NCI-H2081 (cell line): ENCODE data around the gene KLRF1.

Experiments used
- DNase-seq, 2 experiments: peaks; one replicate each; lab custom pipeline; 2025; lab: John Stamatoyannopoulos, UW

KLRF1 gene

GRCh38 chr12:9827209-9827888 lies at the start of gene KLRF1:
TSS of gene KLRF1 (plus strand) at chr12:9827481. CDS start at chr12:9827545, 64 bp downstream.
- DNase-seq, result no peak

GRCh38 chr12:9779209-9779608 lies 48.1 kb upstream of the KLRF1 start:
- DNase-seq, result no peak

- DNase-seq, result no peak
Observed at GRCh38 chr12:9781360-9781759, 45.9 kb upstream of the KLRF1 start.

GRCh38 chr12:9782547-9783382 lies 44.5 kb upstream of the KLRF1 start:
- no peak for DNase-seq

GRCh38 chr12:9784326-9784725 lies 43.0 kb upstream of the KLRF1 start:
- no peak for DNase-seq

- no peak for DNase-seq
Observed at GRCh38 chr12:9784816-9785215, 42.5 kb upstream of the KLRF1 start.

GRCh38 chr12:9786726-9787717 lies 40.3 kb upstream of the KLRF1 start:
- no peak for DNase-seq

GRCh38 chr12:9792185-9792900 lies 34.9 kb upstream of the KLRF1 start:
- no peak for DNase-seq

GRCh38 chr12:9792961-9793617 lies 34.2 kb upstream of the KLRF1 start:
- no peak for DNase-seq

GRCh38 chr12:9793779-9794395 lies 33.4 kb upstream of the KLRF1 start:
- DNase-seq, result no peak

GRCh38 chr12:9794484-9795093 lies 32.7 kb upstream of the KLRF1 start:
- DNase-seq, result no peak

GRCh38 chr12:9795945-9796344 lies 31.3 kb upstream of the KLRF1 start:
- no peak for DNase-seq

- no peak for DNase-seq
Observed at GRCh38 chr12:9796346-9796745, 30.9 kb upstream of the KLRF1 start.

- no peak for DNase-seq
Observed at GRCh38 chr12:9796971-9797370, 30.3 kb upstream of the KLRF1 start.

GRCh38 chr12:9797722-9798619 lies 29.3 kb upstream of the KLRF1 start:
- DNase-seq, result no peak

GRCh38 chr12:9799961-9800360 lies 27.3 kb upstream of the KLRF1 start:
- no peak for DNase-seq

- no peak for DNase-seq
Observed at GRCh38 chr12:9805883-9806282, 21.4 kb upstream of the KLRF1 start.

- no peak for DNase-seq
Observed at GRCh38 chr12:9806714-9807113, 20.6 kb upstream of the KLRF1 start.

GRCh38 chr12:9808504-9808903 lies 18.8 kb upstream of the KLRF1 start:
- DNase-seq, result no peak
